Midbrain (tissue), 1 donor: ENCODE data around the gene PTCHD1.

ENCODE experiments used
- DNase-seq: peaks from one replicate; lab custom pipeline; 2025; lab: John Stamatoyannopoulos, UW

Gene PTCHD1

GRCh38 chrX:23334848-23335599 is at the start of gene PTCHD1:
PTCHD1 (plus strand) TSS chrX:23334849; CDS start chrX:23334876, 27 bp downstream.
- no peak for DNase-seq

DNA sequence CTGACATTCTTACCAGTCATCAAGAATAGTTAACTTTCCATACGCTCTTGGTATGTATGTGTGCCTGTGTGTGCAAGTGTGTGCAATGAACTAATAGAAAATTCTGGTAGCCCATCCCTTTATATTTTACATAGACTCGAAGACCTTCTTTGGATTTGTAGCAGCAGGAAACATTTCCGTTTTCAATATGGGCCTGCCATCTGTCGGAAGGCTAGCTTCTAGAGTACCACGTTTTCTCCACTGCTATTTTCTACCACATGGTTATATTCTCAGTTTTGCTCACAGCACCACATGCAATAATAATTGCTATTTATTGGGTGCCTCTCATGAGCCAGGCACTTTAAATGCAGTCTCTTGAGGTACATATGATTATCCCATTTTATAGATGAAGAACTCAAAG is 47.9 kb upstream of the PTCHD1 start:
- no peak for DNase-seq

- no peak for DNase-seq
Measured at GRCh38 chrX:23287191-23287725, 47.4 kb upstream of the PTCHD1 start.

GRCh38 chrX:23292354-23292987 is 42.2 kb upstream of the PTCHD1 start:
- no peak for DNase-seq

DNA sequence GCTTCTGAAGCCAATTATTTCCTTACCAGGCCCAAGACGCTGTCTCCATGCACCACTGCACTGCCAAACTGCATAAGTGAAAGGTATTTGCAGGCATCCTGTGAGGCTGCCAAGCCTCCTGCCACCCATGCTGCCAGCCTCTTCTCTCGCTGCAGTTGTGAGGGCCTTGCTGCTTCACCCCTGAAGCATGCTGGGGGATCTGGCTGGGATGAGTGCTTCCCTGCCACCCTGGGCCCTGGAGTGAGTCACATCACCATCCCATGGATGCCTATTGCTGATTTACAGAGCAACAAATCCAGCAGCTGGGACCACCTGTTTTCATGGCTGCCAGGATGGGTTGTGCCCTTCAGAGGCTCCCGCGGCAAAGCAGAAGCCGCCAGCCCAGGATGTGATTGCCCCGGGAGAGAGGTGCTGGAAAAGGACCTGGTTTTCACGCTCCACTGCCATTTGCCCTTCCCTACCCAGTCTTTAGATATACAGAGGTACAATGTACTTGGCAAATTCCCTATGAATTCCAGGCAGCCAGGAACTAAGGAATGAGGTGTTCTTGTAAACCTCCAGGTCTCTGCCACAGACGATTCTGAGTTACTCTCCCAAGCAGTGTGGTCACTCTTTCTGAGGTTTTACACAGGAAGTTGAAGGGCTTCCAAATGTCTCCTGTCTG is 41.5 kb upstream of the PTCHD1 start:
- DNase-seq: no peak

DNA sequence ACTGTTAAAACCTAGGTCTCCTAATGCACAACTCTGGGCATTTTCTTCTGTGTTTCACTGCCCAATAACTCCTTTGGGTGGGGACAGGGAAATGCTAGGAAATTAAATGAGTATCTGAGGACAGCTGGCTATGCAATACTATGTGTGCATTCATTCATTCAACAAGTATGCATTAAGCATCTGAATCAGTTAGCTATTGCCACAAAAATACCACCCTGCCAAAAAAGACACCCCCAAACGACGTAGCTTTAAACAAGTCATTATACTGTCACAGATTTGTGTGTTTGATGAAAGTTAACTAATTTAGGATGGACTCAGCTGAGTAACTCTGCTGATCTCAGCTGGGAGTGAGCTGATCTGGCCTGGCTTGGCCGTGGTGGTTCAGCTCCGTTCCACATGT is 29.8 kb upstream of the PTCHD1 start:
- DNase-seq: no peak

GRCh38 chrX:23311731-23312130 is 22.9 kb upstream of the PTCHD1 start:
- no peak for DNase-seq

- DNase-seq: no peak
Measured at GRCh38 chrX:23312136-23312535, 22.5 kb upstream of the PTCHD1 start.

GRCh38 chrX:23317799-23318724 is 16.6 kb upstream of the PTCHD1 start:
- DNase-seq: no peak

GRCh38 chrX:23327104-23327503 is 7.5 kb upstream of the PTCHD1 start:
- DNase-seq: no peak

DNA sequence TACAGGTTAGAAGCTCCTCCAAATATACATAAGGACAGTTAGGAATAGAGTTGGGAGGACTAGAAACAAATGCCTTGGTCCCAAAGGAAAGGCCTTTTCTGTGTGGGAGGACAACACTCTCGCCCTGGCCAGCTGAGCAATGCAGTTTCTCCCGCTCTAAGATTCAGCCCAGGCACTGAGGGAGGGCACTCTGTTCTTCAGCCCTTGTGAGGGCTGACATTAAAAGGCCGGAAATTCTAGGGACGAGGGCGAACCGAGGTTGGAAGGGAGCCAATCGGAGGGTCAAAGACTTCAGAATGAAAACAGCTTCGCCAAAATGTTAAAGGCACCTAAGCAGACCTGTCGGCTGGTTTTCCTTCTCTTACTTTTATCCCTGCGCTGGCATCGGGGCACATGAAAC is 2.9 kb upstream of the PTCHD1 start:
- no peak for DNase-seq

DNA sequence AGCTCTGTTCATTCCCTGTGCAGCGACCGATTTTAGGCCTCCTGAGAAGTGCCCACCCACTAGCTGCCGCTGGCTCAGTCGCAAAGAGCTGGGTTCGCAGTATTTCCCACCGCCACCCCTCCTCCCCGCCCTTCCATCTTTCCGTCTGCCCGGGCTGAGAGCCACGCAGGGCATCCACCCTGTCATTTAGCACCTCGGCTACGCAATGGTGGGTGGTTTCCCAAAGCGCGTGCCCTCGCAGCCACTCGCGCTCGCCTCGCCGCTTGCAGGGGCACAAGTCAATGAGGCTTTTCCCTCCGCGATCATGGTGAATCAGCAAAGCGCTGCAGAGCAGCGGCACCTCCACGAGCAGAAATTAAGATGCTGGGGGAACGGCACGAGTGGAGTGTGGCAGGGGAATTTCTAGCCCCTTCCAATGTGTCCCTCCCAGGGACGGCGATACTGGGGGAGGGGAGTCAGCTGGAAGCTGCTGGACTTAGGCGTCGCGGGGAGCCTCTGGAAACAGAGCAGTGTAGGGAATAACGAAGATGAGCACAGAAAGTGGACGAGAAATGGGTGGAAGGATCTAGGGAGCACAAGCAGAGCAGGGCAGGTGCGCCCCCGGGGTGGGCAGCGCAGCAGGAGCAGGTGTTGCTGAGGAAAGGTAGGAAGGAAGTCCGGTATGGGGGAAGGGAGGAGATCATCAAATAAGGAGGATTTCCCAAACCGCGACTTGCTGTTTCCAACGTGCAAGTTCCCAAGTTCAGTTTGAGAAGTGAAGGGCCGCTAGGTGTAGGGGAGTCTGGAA is 2.4 kb upstream of the PTCHD1 start:
- no peak for DNase-seq

DNA sequence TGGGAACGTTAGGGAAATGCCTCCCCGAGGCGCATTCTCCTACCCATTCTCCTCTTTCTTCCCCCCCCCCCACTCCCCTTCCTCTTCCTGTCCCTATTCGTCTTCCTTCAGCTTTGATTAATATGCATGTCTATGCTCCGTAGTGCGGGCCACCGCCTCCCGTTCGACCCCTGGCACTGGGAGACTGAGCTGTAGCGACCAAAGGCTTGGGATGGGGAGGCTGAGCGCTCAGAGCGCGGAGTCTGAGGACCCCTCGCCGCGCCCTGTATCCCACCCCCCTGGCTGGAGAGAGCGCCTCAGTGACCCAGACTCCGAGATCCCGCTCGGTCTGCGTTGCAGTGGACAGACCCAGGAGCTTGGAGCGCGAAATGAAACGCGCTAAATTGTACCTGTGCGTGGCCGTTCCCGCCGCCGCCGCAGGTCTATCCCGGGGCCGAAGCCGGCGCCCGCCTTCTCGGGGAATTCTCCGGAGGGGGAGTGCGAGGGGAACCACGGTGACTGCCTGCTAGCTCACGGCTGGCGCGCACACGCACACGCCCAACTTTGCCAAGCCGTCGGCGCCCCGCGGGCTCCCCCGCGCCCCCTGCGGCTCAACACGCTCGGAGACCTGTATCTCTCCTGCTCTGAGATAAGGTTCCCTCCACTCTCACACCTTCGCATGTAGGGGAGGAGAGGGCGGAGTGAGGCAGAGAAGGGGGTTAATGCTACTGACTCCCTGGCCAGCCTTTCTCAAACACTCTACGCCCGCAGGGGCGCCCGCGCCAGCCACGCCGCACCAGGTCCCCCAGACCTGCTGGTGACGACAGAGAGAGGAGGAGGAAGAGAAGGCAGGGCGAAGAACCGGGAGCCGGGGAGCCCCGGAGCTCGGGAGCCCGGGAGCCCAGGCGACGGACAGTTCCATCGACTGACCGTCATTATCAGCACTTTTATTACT is 1.5 kb upstream of the PTCHD1 start:
- no peak for DNase-seq

- DNase-seq: no peak
Measured at GRCh38 chrX:23333842-23334520, 668 bp upstream of the PTCHD1 start.

- no peak for DNase-seq
Measured at GRCh38 chrX:23334521-23334847, 165 bp upstream of the PTCHD1 start.

DNA sequence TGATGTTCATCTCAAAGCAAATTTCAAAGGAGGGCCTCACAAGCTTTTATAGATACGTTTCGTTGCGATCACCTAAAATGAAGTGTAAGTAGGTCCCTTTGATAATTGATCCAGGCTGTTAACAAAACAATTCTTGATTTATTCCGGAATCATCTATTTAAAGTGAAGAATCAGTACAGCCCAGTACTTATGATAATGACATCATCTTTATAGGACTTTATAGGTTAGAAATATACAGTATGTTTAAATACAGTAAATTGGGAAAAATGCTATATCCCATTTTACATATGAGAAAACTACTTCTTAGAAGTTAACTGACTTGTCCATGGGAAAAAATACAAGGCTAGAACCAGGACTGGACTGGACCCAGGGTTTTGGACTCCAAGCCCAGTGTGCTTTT is 3.7 kb downstream of the PTCHD1 start:
- no peak for DNase-seq

DNA sequence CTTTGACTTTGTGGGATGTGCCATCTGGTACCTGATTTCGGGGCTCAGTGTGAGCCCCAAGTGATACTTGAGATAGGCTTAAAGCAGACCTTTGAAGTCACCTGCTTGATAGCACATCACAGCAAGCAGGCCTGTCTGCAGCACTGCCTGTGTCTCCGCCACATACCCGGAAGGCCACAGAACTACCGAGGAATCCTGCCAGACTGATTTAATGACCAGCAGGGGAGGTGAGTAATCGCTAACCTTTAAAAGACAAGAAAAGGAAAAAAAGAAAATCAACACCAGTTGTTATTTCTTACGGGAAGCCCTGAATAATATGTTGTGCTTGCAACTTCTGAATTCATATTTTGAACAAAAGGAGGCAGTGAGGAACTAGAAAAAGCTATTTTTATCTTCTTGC is 6.8 kb downstream of the PTCHD1 start:
- DNase-seq: no peak

DNA sequence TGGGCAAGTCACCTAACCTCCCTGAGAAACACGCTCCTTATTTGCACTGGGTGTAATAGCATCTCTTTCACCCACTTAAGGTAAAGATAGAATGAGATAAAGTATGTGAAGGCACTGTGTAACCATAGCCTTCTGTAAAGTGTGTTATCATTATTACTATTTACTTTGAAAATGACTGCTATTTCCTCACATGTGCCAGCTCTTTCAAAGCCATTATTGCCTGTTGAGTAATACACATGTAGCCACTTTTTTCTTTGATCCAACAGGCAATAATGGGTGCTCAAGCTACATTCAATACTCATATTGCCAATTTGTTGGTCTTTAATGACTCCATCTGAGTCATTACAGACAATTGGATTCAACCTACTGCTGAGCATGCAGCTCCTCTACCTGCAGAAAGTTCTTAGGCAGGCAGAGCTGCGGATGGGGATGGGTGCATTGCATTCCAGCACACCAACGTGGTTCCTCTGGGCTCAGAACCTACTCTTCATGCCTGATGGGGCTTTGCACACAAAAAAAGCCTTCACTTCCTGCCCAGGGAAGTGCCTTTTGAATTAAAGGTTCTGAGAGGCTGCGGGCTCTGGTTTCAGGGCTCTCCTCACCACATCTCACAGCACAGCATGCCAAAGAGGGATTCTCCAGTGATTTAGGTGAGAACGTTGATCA is 9.7 kb downstream of the PTCHD1 start:
- DNase-seq: no peak

DNA sequence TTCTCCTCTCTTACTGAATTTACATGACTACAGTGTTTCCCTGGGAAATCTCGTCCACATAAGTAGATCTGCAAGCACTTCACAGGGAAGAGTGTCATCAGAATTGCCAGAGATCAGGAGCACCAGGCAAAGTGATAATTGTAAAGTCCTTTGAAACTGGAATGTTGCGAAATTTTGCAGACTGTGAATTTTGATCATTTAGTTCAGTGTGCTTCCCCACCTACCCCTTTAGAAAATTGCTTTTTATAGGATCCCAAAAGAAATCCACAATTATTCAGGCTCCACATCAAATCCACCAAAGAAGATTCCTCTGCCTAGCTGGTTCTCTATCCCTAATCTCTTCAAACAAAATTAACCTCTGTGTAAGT is 10.2 kb downstream of the PTCHD1 start:
- no peak for DNase-seq
